ENCODE data around the gene CFAP97. TPM values are rescaled to one million over a fixed set of nuclear protein-coding genes. Genes with fewer than 3 reads are reported as not detected.

CFAP97 gene
- total and polyA plus RNA-seq, 9 of the 15 experiments (the other 6 are each of a cell fraction or from before 2014, with no cell fraction given), result 17.3 to 57.8 (median 44.4) TPM

DNA sequence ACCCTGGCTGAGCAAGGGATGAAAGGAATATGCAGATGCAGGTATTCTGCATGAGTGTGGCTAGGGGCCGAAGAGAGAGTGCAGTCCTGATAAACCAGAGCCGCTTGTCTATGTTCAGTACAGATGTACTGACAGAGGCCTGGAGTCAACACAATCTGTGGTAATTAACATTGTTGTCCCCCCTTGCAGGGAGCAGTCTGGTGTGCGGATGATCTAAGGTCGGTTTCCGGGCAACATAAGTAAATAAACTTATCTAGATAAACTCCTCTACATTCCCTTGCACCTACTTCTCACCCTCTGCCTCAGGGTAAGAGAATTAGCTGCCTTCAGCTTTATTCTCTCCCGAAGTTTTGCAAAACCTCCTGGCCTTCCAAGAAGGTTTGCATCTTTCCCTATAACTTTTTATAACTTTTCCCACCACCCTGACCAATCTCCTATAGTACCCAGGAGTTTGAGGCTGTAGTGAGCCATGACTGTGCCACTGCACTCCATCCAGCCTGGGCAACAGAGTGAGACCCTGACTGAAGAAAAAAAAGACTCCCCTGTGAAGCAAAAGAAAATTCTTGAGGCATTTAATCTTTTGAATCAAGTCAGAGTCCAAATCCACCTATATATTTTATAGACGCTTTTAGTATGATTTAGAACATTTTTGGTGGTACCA is 32.2 kb upstream of the CFAP97 start:
- H2AFZ ChIP-seq (ENCODE audit: low read depth, low read length), result no peak overlapping the region
- H3K9ac ChIP-seq (ENCODE audit: insufficient read depth in 1 of 2, low read depth in 2 of 2, low read length in 2 of 2), result no peak overlapping the region
- no peaks in the 10 kb centered on the region for H3K27me3 ChIP-seq (ENCODE audit: control insufficient read depth in 2 of 2, insufficient read depth in 2 of 2, low read length in 2 of 2)
- 11% methylated on average over 7 of the region's 7 CpGs for WGBS (ENCODE audit: insufficient coverage, low coverage, missing lambda C conversion rate)
- DNase-seq (ENCODE audit: extremely low read depth in 1 of 4, low spot score in 3 of 4), result peak in 2 of 4 experiments; percentile 56 to 80
- FAIRE-seq, result peak; percentile 84
- peak; percentile 98 for ATAC-seq
- ChIA-PET CTCF (ENCODE audit: low intra/inter-chr PET ratio) (no interaction called here), POLR2A (no interaction called here)
- no peak overlapping the region for H3K27ac ChIP-seq (ENCODE audit: extremely low read depth, low read depth, low read length)
- H3K9me3 ChIP-seq (replicated peaks; ENCODE audit: control insufficient read depth, insufficient read depth, low read depth, low read length), result 0 out of 2 replicates have a peak, but pooled peaks cover 1% of the 10 kb centered on the region
- no TSS peak for BruUV-seq (replicated peaks)
- no peak overlapping the region for H3K4me3 ChIP-seq
- peak overlapping the region; percentile 21; the same call in 1 of the 2 replicates for H3K4me2 ChIP-seq (ENCODE audit: insufficient read depth, low read length)
- H3K36me3 ChIP-seq (ENCODE audit: control insufficient read depth, insufficient read depth, low read length), result no peaks in the 10 kb centered on the region
- peaks cover 3% of the 10 kb centered on the region; the same call in 2 of the 3 replicates for H3K79me2 ChIP-seq (ENCODE audit: control insufficient read depth, insufficient read depth, low read length)
- H3K9me1 ChIP-seq (ENCODE audit: control insufficient read depth, insufficient read depth, low read length), result no peaks in the 10 kb centered on the region
- peaks cover 4 to 7% of the 10 kb centered on the region in 2 experiments; a peak in 4 of 5 replicates for H3K4me1 ChIP-seq (replicated peaks in 1 of 2; ENCODE audit: control insufficient read depth in 2 of 2, insufficient read depth in 2 of 2, low read length in 2 of 2)
- in situ Hi-C loops (cut with MboI), result no loop called here
- intact Hi-C loops (cut with micrococcal nuclease), result no loop called here
- H4K20me1 ChIP-seq (replicated peaks; ENCODE audit: control insufficient read depth, insufficient read depth, low read length), result 0 out of 2 replicates have a peak, but pooled peaks cover 3% of the 10 kb centered on the region
- TF ChIP-seq FOXJ2 (tag; IDR thresholded peaks at IDR 0.05) (peak; percentile 99), SMAD2 (IDR thresholded peaks at IDR 0.05; ENCODE audit: low read depth, low read length) (no peak), KLF10 (CRISPR knock-in tag; IDR thresholded peaks at IDR 0.05) (no peak), PYGO2 (tag; IDR thresholded peaks at IDR 0.05) (no peak)
- TF ChIP-seq, protein P1, sequence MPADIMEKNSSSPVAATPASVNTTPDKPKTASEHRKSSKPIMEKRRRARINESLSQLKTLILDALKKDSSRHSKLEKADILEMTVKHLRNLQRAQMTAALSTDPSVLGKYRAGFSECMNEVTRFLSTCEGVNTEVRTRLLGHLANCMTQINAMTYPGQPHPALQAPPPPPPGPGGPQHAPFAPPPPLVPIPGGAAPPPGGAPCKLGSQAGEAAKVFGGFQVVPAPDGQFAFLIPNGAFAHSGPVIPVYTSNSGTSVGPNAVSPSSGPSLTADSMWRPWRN (IDR thresholded peaks at IDR 0.05; ENCODE audit: low read depth), result no peak
- TF ChIP-seq, protein P2, sequence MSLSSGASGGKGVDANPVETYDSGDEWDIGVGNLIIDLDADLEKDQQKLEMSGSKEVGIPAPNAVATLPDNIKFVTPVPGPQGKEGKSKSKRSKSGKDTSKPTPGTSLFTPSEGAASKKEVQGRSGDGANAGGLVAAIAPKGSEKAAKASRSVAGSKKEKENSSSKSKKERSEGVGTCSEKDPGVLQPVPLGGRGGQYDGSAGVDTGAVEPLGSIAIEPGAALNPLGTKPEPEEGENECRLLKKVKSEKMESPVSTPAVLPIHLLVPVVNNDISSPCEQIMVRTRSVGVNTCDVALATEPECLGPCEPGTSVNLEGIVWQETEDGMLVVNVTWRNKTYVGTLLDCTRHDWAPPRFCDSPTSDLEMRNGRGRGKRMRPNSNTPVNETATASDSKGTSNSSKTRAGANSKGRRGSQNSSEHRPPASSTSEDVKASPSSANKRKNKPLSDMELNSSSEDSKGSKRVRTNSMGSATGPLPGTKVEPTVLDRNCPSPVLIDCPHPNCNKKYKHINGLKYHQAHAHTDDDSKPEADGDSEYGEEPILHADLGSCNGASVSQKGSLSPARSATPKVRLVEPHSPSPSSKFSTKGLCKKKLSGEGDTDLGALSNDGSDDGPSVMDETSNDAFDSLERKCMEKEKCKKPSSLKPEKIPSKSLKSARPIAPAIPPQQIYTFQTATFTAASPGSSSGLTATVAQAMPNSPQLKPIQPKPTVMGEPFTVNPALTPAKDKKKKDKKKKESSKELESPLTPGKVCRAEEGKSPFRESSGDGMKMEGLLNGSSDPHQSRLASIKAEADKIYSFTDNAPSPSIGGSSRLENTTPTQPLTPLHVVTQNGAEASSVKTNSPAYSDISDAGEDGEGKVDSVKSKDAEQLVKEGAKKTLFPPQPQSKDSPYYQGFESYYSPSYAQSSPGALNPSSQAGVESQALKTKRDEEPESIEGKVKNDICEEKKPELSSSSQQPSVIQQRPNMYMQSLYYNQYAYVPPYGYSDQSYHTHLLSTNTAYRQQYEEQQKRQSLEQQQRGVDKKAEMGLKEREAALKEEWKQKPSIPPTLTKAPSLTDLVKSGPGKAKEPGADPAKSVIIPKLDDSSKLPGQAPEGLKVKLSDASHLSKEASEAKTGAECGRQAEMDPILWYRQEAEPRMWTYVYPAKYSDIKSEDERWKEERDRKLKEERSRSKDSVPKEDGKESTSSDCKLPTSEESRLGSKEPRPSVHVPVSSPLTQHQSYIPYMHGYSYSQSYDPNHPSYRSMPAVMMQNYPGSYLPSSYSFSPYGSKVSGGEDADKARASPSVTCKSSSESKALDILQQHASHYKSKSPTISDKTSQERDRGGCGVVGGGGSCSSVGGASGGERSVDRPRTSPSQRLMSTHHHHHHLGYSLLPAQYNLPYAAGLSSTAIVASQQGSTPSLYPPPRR (CRISPR knock-in tag; IDR thresholded peaks at IDR 0.05; ENCODE audit: borderline replicate concordance), result no peak
- TF ChIP-seq, protein P3, sequence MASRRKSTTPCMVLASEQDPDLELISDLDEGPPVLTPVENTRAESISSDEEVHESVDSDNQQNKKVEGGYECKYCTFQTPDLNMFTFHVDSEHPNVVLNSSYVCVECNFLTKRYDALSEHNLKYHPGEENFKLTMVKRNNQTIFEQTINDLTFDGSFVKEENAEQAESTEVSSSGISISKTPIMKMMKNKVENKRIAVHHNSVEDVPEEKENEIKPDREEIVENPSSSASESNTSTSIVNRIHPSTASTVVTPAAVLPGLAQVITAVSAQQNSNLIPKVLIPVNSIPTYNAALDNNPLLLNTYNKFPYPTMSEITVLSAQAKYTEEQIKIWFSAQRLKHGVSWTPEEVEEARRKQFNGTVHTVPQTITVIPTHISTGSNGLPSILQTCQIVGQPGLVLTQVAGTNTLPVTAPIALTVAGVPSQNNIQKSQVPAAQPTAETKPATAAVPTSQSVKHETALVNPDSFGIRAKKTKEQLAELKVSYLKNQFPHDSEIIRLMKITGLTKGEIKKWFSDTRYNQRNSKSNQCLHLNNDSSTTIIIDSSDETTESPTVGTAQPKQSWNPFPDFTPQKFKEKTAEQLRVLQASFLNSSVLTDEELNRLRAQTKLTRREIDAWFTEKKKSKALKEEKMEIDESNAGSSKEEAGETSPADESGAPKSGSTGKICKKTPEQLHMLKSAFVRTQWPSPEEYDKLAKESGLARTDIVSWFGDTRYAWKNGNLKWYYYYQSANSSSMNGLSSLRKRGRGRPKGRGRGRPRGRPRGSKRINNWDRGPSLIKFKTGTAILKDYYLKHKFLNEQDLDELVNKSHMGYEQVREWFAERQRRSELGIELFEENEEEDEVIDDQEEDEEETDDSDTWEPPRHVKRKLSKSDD (conservative IDR thresholded peaks at IDR 0.05; ENCODE audit: low read length), result no peak
- TF ChIP-seq, protein P4, sequence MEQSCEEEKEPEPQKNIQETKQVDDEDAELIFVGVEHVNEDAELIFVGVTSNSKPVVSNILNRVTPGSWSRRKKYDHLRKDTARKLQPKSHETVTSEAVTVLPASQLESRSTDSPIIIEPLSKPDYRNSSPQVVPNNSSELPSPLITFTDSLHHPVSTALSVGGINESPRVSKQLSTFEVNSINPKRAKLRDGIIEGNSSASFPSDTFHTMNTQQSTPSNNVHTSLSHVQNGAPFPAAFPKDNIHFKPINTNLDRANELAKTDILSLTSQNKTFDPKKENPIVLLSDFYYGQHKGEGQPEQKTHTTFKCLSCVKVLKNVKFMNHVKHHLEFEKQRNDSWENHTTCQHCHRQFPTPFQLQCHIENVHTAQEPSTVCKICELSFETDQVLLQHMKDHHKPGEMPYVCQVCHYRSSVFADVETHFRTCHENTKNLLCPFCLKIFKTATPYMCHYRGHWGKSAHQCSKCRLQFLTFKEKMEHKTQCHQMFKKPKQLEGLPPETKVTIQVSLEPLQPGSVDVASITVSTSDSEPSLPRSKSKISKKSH (CRISPR knock-in tag; IDR thresholded peaks at IDR 0.05), result no peak
- TF ChIP-seq, protein P5, sequence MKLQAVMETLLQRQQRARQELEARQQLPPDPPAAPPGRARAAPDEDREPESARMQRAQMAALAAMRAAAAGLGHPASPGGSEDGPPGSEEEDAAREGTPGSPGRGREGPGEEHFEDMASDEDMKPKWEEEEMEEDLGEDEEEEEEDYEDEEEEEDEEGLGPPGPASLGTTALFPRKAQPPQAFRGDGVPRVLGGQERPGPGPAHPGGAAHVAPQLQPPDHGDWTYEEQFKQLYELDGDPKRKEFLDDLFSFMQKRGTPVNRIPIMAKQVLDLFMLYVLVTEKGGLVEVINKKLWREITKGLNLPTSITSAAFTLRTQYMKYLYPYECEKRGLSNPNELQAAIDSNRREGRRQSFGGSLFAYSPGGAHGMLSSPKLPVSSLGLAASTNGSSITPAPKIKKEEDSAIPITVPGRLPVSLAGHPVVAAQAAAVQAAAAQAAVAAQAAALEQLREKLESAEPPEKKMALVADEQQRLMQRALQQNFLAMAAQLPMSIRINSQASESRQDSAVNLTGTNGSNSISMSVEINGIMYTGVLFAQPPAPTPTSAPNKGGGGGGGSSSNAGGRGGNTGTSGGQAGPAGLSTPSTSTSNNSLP (IDR thresholded peaks at IDR 0.05; ENCODE audit: borderline replicate concordance, low read depth, low read length), result 0 out of 2 replicates have a peak, but pooled peaks have one; percentile 10
